GM15510 (cell line): Measurements from ENCODE around the gene WWOX.

Experiments used
- POLR2A ChIP-seq: IDR thresholded peaks from 3 replicates; pipeline ENCODE4 v1.6.1; 2011; ENCODE audit warnings: borderline replicate concordance; ENCODE audit not compliant: insufficient read length; ENCODE audit errors: extremely low read depth

The WWOX gene

GRCh38 chr16:79154086-79154485 is 1054.6 kb downstream of the WWOX start:
- no peak for TF ChIP-seq POLR2A

GRCh38 chr16:79155471-79155870 is 1056.0 kb downstream of the WWOX start:
- TF ChIP-seq POLR2A, result no peak

- no peak for TF ChIP-seq POLR2A
These were observed 1056.5 kb downstream of the WWOX start for GRCh38 chr16:79155904-79156303.

- no peak for TF ChIP-seq POLR2A
These were observed 1057.3 kb downstream of the WWOX start for GRCh38 chr16:79156761-79157160.

- TF ChIP-seq POLR2A, result no peak
These were observed 1058.9 kb downstream of the WWOX start for GRCh38 chr16:79158337-79158736.

GRCh38 chr16:79159261-79160049 is 1060.0 kb downstream of the WWOX start:
- no peak for TF ChIP-seq POLR2A

- no peak for TF ChIP-seq POLR2A
These were observed 1063.5 kb downstream of the WWOX start for GRCh38 chr16:79162977-79163376.

GRCh38 chr16:79163691-79164387 is 1064.4 kb downstream of the WWOX start:
- TF ChIP-seq POLR2A, result no peak

- TF ChIP-seq POLR2A, result no peak
These were observed 1065.0 kb downstream of the WWOX start for GRCh38 chr16:79164388-79164995.

GRCh38 chr16:79165079-79165478 is 1065.6 kb downstream of the WWOX start:
- TF ChIP-seq POLR2A, result no peak

GRCh38 chr16:79165506-79165905 is 1066.1 kb downstream of the WWOX start:
- TF ChIP-seq POLR2A, result no peak

GRCh38 chr16:79167893-79168292 is 1068.4 kb downstream of the WWOX start:
- no peak for TF ChIP-seq POLR2A

GRCh38 chr16:79168321-79168720 is 1068.9 kb downstream of the WWOX start:
- TF ChIP-seq POLR2A, result no peak

- no peak for TF ChIP-seq POLR2A
These were observed 1069.8 kb downstream of the WWOX start for GRCh38 chr16:79169239-79169638.

GRCh38 chr16:79170555-79171246 is 1071.2 kb downstream of the WWOX start:
- TF ChIP-seq POLR2A, result no peak

- no peak for TF ChIP-seq POLR2A
These were observed 1072.0 kb downstream of the WWOX start for GRCh38 chr16:79171504-79171903.
